HCT116 (cell line): Measurements from ENCODE around the gene PEX6. TPM values are rescaled to one million over a fixed set of nuclear protein-coding genes. Genes with fewer than 3 reads are reported as not detected.

Experiments used
- ATAC-seq: fragments of 200-7000 bp; cut with Tn5 transposase; 2 replicates; pipeline ENCODE4 v1.9.1; 2020; ENCODE audit warnings: mild to moderate bottlenecking, moderate library complexity
- BruUV-seq: library from RNA; stranded (reverse); fragments of 400-500 nt; replicated peaks from 2 replicates; lab custom pipeline; 2021; lab: Mats Ljungman, UMichigan
- CTCF ChIA-PET: fragments of 300-600 bp; sonication (Branson Sonifier 250); formaldehyde crosslinking; loops from one replicate; lab custom pipeline; 2021; ENCODE audit warnings: antibody characterized with exemption; lab: Charles Lee
- POLR2A ChIA-PET: fragments of 300-600, 350-600 bp; sonication (Branson Sonifier 250); formaldehyde crosslinking; loops from one replicate; lab custom pipeline; 2021; ENCODE audit warnings: antibody characterized with exemption; lab: Charles Lee
- RAD21 ChIA-PET, 2 experiments: fragments of 300-600 bp; sonication (Branson Sonifier 250); formaldehyde crosslinking; loops; one replicate each; lab custom pipeline; 2023; ENCODE audit warnings: low total read pairs in 2 of 2; ENCODE audit not compliant: uncharacterized antibody in 2 of 2, unreplicated experiment in 2 of 2, low non-redundant PET in 1 of 2; lab: Charles Lee
- DNase-seq: peaks from one replicate; pipeline ENCODE4 v3.0.0-alpha.2; 2010; ENCODE audit warnings: low read depth, low spot score
- H2AFZ ChIP-seq: fragments of 200-600 bp; shearing (Covaris generic), sonication (generic); 2 replicates; pipeline ENCODE4 v1.6.1; 2017; ENCODE audit warnings: low read depth, mixed run types, mixed read lengths, antibody characterized with exemption, low read length; ENCODE audit not compliant: poor library complexity, severe bottlenecking
- H3K27ac ChIP-seq: 2 replicates; pipeline ENCODE4 v1.5.1; 2012; ENCODE audit warnings: low read depth, low read length
- H3K27me3 ChIP-seq: fragments of 200-600 bp; sonication (generic); 2 replicates; pipeline ENCODE4 v1.6.1; 2016; ENCODE audit warnings: mixed run types, low read length, mixed read lengths; ENCODE audit not compliant: insufficient read depth
- H3K36me3 ChIP-seq, 2 experiments: fragments of 200-500 bp in 1 of 2; fragments of 200-600 bp in 1 of 2; sonication (Bioruptor generic) in 1 of 2; sonication (generic) in 1 of 2; 2 replicates each; pipeline versions ENCODE4 v1.5.1 to v1.6.1; 2014 to 2016; ENCODE audit warnings: low read length in 2 of 2, inconsistent platforms in 1 of 2, mixed read lengths in 1 of 2, mixed run types in 1 of 2; ENCODE audit not compliant: insufficient read depth in 2 of 2, control insufficient read depth in 1 of 2
- H3K4me1 ChIP-seq, 2 experiments: fragments of 200-600 bp in 1 of 2; sonication (generic) in 1 of 2; 2 replicates each; pipeline versions ENCODE4 v1.5.1 to v1.6.1; 2012 to 2017; ENCODE audit warnings: low read length in 2 of 2, inconsistent platforms in 1 of 2, mild to moderate bottlenecking in 1 of 2, mixed read lengths in 1 of 2, mixed run types in 1 of 2, moderate library complexity in 1 of 2; ENCODE audit not compliant: insufficient read depth in 2 of 2, control insufficient read depth in 1 of 2
- H3K4me2 ChIP-seq: fragments of 200-600 bp; sonication (generic); 2 replicates; pipeline ENCODE4 v1.6.1; 2017; ENCODE audit warnings: mixed run types, low read length, mixed read lengths
- H3K4me3 ChIP-seq, 2 experiments: fragments of 200-600 bp in 1 of 2; sonication (generic) in 1 of 2; replicated peaks in 1 of 2; 2 replicates each; pipeline ENCODE4 v1.5.1; 2011 to 2016; ENCODE audit warnings: low read length in 2 of 2, control low read depth in 1 of 2, low read depth in 1 of 2, mild to moderate bottlenecking in 1 of 2, mixed read lengths in 1 of 2, mixed run types in 1 of 2
- H3K79me2 ChIP-seq: fragments of 200-600 bp; sonication (generic); 2 replicates; pipeline ENCODE4 v1.6.1; 2017; ENCODE audit warnings: mild to moderate bottlenecking, mixed run types, low read length, moderate library complexity, mixed read lengths; ENCODE audit not compliant: insufficient read depth
- H3K9ac ChIP-seq: fragments of 200-600 bp; sonication (generic); 2 replicates; pipeline ENCODE4 v1.6.1; 2016; ENCODE audit warnings: low read length, mixed read lengths
- H3K9me2 ChIP-seq: fragments of 200-600 bp; sonication (generic), shearing (Covaris generic); 2 replicates; pipeline ENCODE4 v1.6.1; 2017; ENCODE audit warnings: mixed run types, mild to moderate bottlenecking, moderate library complexity; ENCODE audit not compliant: insufficient read depth
- H3K9me3 ChIP-seq, 2 experiments: fragments of 200-500 bp in 1 of 2; fragments of 200-600 bp in 1 of 2; sonication (Bioruptor generic) in 1 of 2; sonication (generic) in 1 of 2; 2 replicates each; pipeline ENCODE4 v1.6.1; 2014 to 2017; ENCODE audit warnings: low read length in 2 of 2, mixed read lengths in 2 of 2, inconsistent platforms in 1 of 2, low read depth in 1 of 2, mild to moderate bottlenecking in 1 of 2, mixed run types in 1 of 2, moderate library complexity in 1 of 2; ENCODE audit not compliant: control insufficient read depth in 1 of 2, insufficient read depth in 1 of 2
- H4K20me1 ChIP-seq: fragments of 200-600 bp; sonication (generic), shearing (Covaris generic); 2 replicates; pipeline ENCODE4 v1.6.1; 2017; ENCODE audit warnings: mixed run types, mild to moderate bottlenecking, moderate library complexity; ENCODE audit not compliant: insufficient read depth
- ATF3 ChIP-seq: IDR thresholded peaks from 2 replicates; pipeline ENCODE4 v1.6.1; 2012
- CTCF ChIP-seq, 3 experiments: fragments of 200-600 bp in 1 of 3; sonication (generic) in 1 of 3; IDR thresholded peaks in 2 of 3; conservative IDR thresholded peaks in 1 of 3; 2 replicates each; pipeline ENCODE4 v1.5.1; 2012 to 2017; ENCODE audit warnings: low read depth in 2 of 3, low read length in 2 of 3, antibody characterized with exemption in 1 of 3, borderline replicate concordance in 1 of 3, control low read depth in 1 of 3, mild to moderate bottlenecking in 1 of 3, mixed read lengths in 1 of 3, mixed run types in 1 of 3, moderate library complexity in 1 of 3; ENCODE audit not compliant: insufficient read depth in 1 of 3
- EGR1 ChIP-seq: IDR thresholded peaks from 2 replicates; pipeline ENCODE4 v1.6.1; 2012; ENCODE audit warnings: low read depth
- ELF1 ChIP-seq: IDR thresholded peaks from 2 replicates; pipeline ENCODE4 v1.6.1; 2012; ENCODE audit warnings: low read depth, borderline replicate concordance
- EZH2 ChIP-seq: fragments of 200-600 bp; sonication (generic); IDR thresholded peaks from 2 replicates; pipeline ENCODE4 v1.6.1; 2017; ENCODE audit warnings: antibody characterized with exemption, mixed run types
- EZH2phosphoT487 ChIP-seq: fragments of 200-600 bp; IDR thresholded peaks from 2 replicates; pipeline ENCODE4 v1.6.1; 2018; ENCODE audit warnings: antibody characterized with exemption, borderline replicate concordance
- FOSL1 ChIP-seq: IDR thresholded peaks from 2 replicates; pipeline ENCODE4 v1.6.1; 2012; ENCODE audit warnings: low read depth
- JUND ChIP-seq: IDR thresholded peaks from 2 replicates; pipeline ENCODE4 v1.6.1; 2012
- MAX ChIP-seq: IDR thresholded peaks from 2 replicates; pipeline ENCODE4 v1.6.1; 2012
- POLR2A ChIP-seq: IDR thresholded peaks from 2 replicates; pipeline ENCODE4 v1.7.0; 2011; ENCODE audit warnings: borderline replicate concordance; ENCODE audit not compliant: insufficient read depth, insufficient read length; ENCODE audit errors: extremely low read depth
- POLR2AphosphoS5 ChIP-seq: IDR thresholded peaks from 2 replicates; pipeline ENCODE4 v1.6.1; 2011; ENCODE audit warnings: mild to moderate bottlenecking, low read depth, low read length, moderate library complexity
- RAD21 ChIP-seq: IDR thresholded peaks from 2 replicates; pipeline ENCODE4 v1.6.1; 2012; ENCODE audit warnings: low read depth, mild to moderate bottlenecking
- REST ChIP-seq: IDR thresholded peaks from 2 replicates; pipeline ENCODE4 v1.6.1; 2012; ENCODE audit warnings: low read depth
- SIN3A ChIP-seq: IDR thresholded peaks from 2 replicates; pipeline ENCODE4 v1.6.1; 2012; ENCODE audit warnings: low read depth
- SP1 ChIP-seq: IDR thresholded peaks from 2 replicates; pipeline ENCODE4 v1.6.1; 2012; ENCODE audit warnings: low read depth
- SRF ChIP-seq: IDR thresholded peaks from 2 replicates; pipeline ENCODE4 v1.6.1; 2012; ENCODE audit warnings: low read depth
- TCF7L2 ChIP-seq: IDR thresholded peaks from 2 replicates; pipeline ENCODE4 v1.7.0; 2011; ENCODE audit warnings: borderline replicate concordance, inconsistent platforms; ENCODE audit not compliant: insufficient read depth, insufficient read length; ENCODE audit errors: extremely low read depth
- YY1 ChIP-seq: IDR thresholded peaks from 2 replicates; pipeline ENCODE4 v1.6.1; 2011; ENCODE audit warnings: low read length, low read depth, moderate library complexity, mild to moderate bottlenecking; ENCODE audit not compliant: insufficient replicate concordance; ENCODE audit errors: extremely low read depth
- ZBTB33 ChIP-seq: IDR thresholded peaks from 2 replicates; pipeline ENCODE4 v1.6.1; 2011; ENCODE audit warnings: mild to moderate bottlenecking, low read length, moderate library complexity; ENCODE audit not compliant: insufficient replicate concordance; ENCODE audit errors: extremely low read depth
- ZNF274 ChIP-seq: fragments of 200-500 bp; sonication (Bioruptor generic); IDR thresholded peaks from 2 replicates; pipeline ENCODE4 v1.6.1; 2014; ENCODE audit warnings: mild to moderate bottlenecking, low read depth, low read length, inconsistent platforms
- intact Hi-C: fragments of 100-400 bp; cut with micrococcal nuclease; formaldehyde crosslinking; loops from 2 replicates; pipeline ENCODE4 v1.10.0; 2022
- total RNA-seq: library from RNA; stranded (reverse); gene quantifications from one replicate; pipeline ENCODE4 v1.2.1, GENCODE V29; 2021; ENCODE audit not compliant: unreplicated experiment

PEX6 gene
- total RNA-seq, 1 experiment from 2014 or later, result 21.4 TPM

- RAD21 ChIA-PET, result no interaction called here
Measured at GRCh38 chr6:42938428-42938796, 40.6 kb downstream of the PEX6 start.

More at GRCh38 chr6:42938428-42938796, 40.6 kb downstream of the PEX6 start:
- Histone ChIP-seq H3K4me3 (no peak overlapping the region), H2AFZ (no peak overlapping the region), H4K20me1 (no peaks in the 10 kb centered on the region), H3K9ac (no peak overlapping the region), H3K9me3 (no peaks in the 10 kb centered on the region), H3K36me3 (peaks cover 22% of the 10 kb centered on the region in 2 experiments; a peak in 3 of 4 replicates), H3K79me2 (peaks cover 12% of the 10 kb centered on the region), H3K27ac (no peak overlapping the region), H3K9me2 (no peaks in the 10 kb centered on the region), H3K27me3 (no peaks in the 10 kb centered on the region), H3K4me2 (no peak overlapping the region), H3K4me1 (no peaks in the 10 kb centered on the region)
- intact Hi-C loops, result no loop called here
- BruUV-seq, result no TSS peak
- no peak for ATAC-seq
- CTCF ChIA-PET, result no interaction called here
- no peak for DNase-seq
- POLR2A ChIA-PET, result no interaction called here
- TF ChIP-seq POLR2AphosphoS5 (no peak), CTCF (IDR thresholded peaks at IDR 0.05 in 2 of 3, conservative IDR thresholded peaks at IDR 0.05 in 1 of 3; ENCODE audit: borderline replicate concordance in 1 of 3, insufficient read depth in 1 of 3, low read depth in 2 of 3, low read length in 2 of 3) (no peak), FOSL1 (no peak), REST (no peak), SRF (no peak), RAD21 (no peak), YY1 (no peak), ZBTB33 (no peak), TCF7L2 (no peak), SIN3A (no peak), JUND (no peak), EZH2phosphoT487 (no peak), MAX (no peak), POLR2A (no peak), ATF3 (no peak), EZH2 (no peak), ELF1 (no peak), ZNF274 (no peak), EGR1 (no peak), SP1 (no peak)
